Activated CD4-positive, alpha-beta memory T cell treated with anti-CD3 and anti-CD28 coated beads, Interleukin-2, amount 10 ng/mL, durations not matched to agents 7 days and 5 days (primary cell): ENCODE measurements around the gene PRKG1. TPM values are rescaled to one million over a fixed set of nuclear protein-coding genes. Genes with fewer than 3 reads are reported as not detected.

ENCODE experiments used
- CTCF ChIA-PET: fragments of 350-600 bp; sonication (Branson Sonifier 250); formaldehyde crosslinking; loops from one replicate; lab custom pipeline; 2021; ENCODE audit warnings: antibody characterized with exemption, inconsistent platforms; lab: Charles Lee
- POLR2A ChIA-PET: fragments of 350-600 bp; sonication (Branson Sonifier 250); formaldehyde crosslinking; loops from one replicate; lab custom pipeline; 2021; ENCODE audit warnings: antibody characterized with exemption; lab: Charles Lee
- DNase-seq: peaks from one replicate; pipeline ENCODE4 v3.0.0-alpha.2; 2020
- H3K27ac Mint-ChIP-seq: one replicate; pipeline ENCODE4 v1.8.0; 2021; ENCODE audit warnings: mild to moderate bottlenecking, mixed read lengths
- H3K27me3 Mint-ChIP-seq: one replicate; pipeline ENCODE4 v1.8.0; 2021; ENCODE audit warnings: mixed read lengths
- H3K36me3 Mint-ChIP-seq: one replicate; pipeline ENCODE4 v1.8.0; 2021; ENCODE audit warnings: low read depth, mixed read lengths
- H3K4me1 Mint-ChIP-seq: one replicate; pipeline ENCODE4 v1.8.0; 2021; ENCODE audit warnings: mixed read lengths
- H3K4me3 Mint-ChIP-seq: one replicate; pipeline ENCODE4 v1.8.0; 2021; ENCODE audit warnings: mild to moderate bottlenecking, mixed read lengths
- H3K9me3 Mint-ChIP-seq: one replicate; pipeline ENCODE4 v1.8.0; 2021; ENCODE audit warnings: mixed read lengths
- total RNA-seq, 2 experiments: library from RNA; stranded (reverse); gene quantifications; one replicate each; pipeline ENCODE4 v1.2.3, GENCODE V29; 2021

The PRKG1 gene
- total RNA-seq, result not detected

GRCh38 chr10:51074238-51075028, at the start of gene PRKG1:
Gene PRKG1 (plus strand): TSS chr10:51074487.
- no peaks in the 10 kb centered on the region for H3K36me3 Mint-ChIP-seq

GRCh38 chr10:51028420-51028819, 45.9 kb upstream of the PRKG1 start:
- H3K27me3 Mint-ChIP-seq, result no peaks in the 10 kb centered on the region
- H3K27ac Mint-ChIP-seq, result no peak overlapping the region
- POLR2A ChIA-PET, result no interaction called here
- DNase-seq, result no peak
- H3K4me1 Mint-ChIP-seq, result no peaks in the 10 kb centered on the region
- no peaks in the 10 kb centered on the region for H3K9me3 Mint-ChIP-seq
- CTCF ChIA-PET, result interaction anchor here (1.1 kb wide), 1 partner anchor 16 kb away, joined by 3 read pairs; no protein-coding TSS in a partner anchor
- no peak overlapping the region for H3K4me3 Mint-ChIP-seq
- no peaks in the 10 kb centered on the region for H3K36me3 Mint-ChIP-seq

More at GRCh38 chr10:51074238-51075028, at the start of gene PRKG1:
- Mint-ChIP-seq H3K4me1 (peaks cover 11% of the 10 kb centered on the region), H3K9me3 (no peaks in the 10 kb centered on the region), H3K27ac (no peak within 1 kb of the TSS), H3K4me3 (peak within 1 kb of the TSS; percentile 65), H3K27me3 (peaks cover 44% of the 10 kb centered on the region)
- CTCF ChIA-PET, result no interaction called here
- POLR2A ChIA-PET, result no interaction called here
- DNase-seq, result no peak

- ChIA-PET CTCF (interaction anchor here (1.1 kb wide), 1 partner anchor 17 kb away, joined by 3 read pairs; no protein-coding TSS in a partner anchor), POLR2A (no interaction called here)
- no peaks in the 10 kb centered on the region for H3K27me3 Mint-ChIP-seq
- no peaks in the 10 kb centered on the region for H3K4me1 Mint-ChIP-seq
- H3K9me3 Mint-ChIP-seq, result no peaks in the 10 kb centered on the region
- no peak overlapping the region for H3K27ac Mint-ChIP-seq
- no peaks in the 10 kb centered on the region for H3K36me3 Mint-ChIP-seq
- H3K4me3 Mint-ChIP-seq, result no peak overlapping the region
- no peak for DNase-seq
Measured at GRCh38 chr10:51029172-51029641, 45.1 kb upstream of the PRKG1 start.

- H3K4me1 Mint-ChIP-seq, result no peaks in the 10 kb centered on the region
- H3K36me3 Mint-ChIP-seq, result no peaks in the 10 kb centered on the region
- DNase-seq, result no peak
- ChIA-PET CTCF (no interaction called here), POLR2A (no interaction called here)
- H3K9me3 Mint-ChIP-seq, result no peaks in the 10 kb centered on the region
- H3K27ac Mint-ChIP-seq, result no peak overlapping the region
- H3K4me3 Mint-ChIP-seq, result no peak overlapping the region
- no peaks in the 10 kb centered on the region for H3K27me3 Mint-ChIP-seq
Measured at GRCh38 chr10:51030480-51030879, 43.8 kb upstream of the PRKG1 start.

GRCh38 chr10:51031950-51032349, 42.3 kb upstream of the PRKG1 start:
- Mint-ChIP-seq H3K27ac (no peak overlapping the region), H3K4me3 (no peak overlapping the region), H3K4me1 (no peaks in the 10 kb centered on the region), H3K27me3 (no peaks in the 10 kb centered on the region), H3K9me3 (no peaks in the 10 kb centered on the region), H3K36me3 (no peaks in the 10 kb centered on the region)
- POLR2A ChIA-PET, result interaction anchor here (0.8 kb wide), 1 partner anchor 9 kb away, joined by 3 read pairs; no protein-coding TSS in a partner anchor
- CTCF ChIA-PET, result no interaction called here
- no peak for DNase-seq

- Mint-ChIP-seq H3K36me3 (no peaks in the 10 kb centered on the region), H3K4me1 (no peaks in the 10 kb centered on the region), H3K27ac (no peak overlapping the region), H3K9me3 (no peaks in the 10 kb centered on the region), H3K4me3 (no peak overlapping the region), H3K27me3 (no peaks in the 10 kb centered on the region)
- DNase-seq, result no peak
- CTCF ChIA-PET, result no interaction called here
- POLR2A ChIA-PET, result no interaction called here
Measured at GRCh38 chr10:51034769-51035168, 39.5 kb upstream of the PRKG1 start.

- H3K4me1 Mint-ChIP-seq, result no peaks in the 10 kb centered on the region
- no peaks in the 10 kb centered on the region for H3K36me3 Mint-ChIP-seq
- H3K4me3 Mint-ChIP-seq, result no peak overlapping the region
- no peak for DNase-seq
- CTCF ChIA-PET, result no interaction called here
- POLR2A ChIA-PET, result no interaction called here
- no peak overlapping the region for H3K27ac Mint-ChIP-seq
- H3K27me3 Mint-ChIP-seq, result no peaks in the 10 kb centered on the region
- H3K9me3 Mint-ChIP-seq, result no peaks in the 10 kb centered on the region
Measured at GRCh38 chr10:51035344-51035743, 38.9 kb upstream of the PRKG1 start.

GRCh38 chr10:51045871-51046270, 28.4 kb upstream of the PRKG1 start:
- H3K4me3 Mint-ChIP-seq, result no peak overlapping the region
- no peaks in the 10 kb centered on the region for H3K36me3 Mint-ChIP-seq
- H3K27me3 Mint-ChIP-seq, result no peaks in the 10 kb centered on the region
- ChIA-PET CTCF (no interaction called here), POLR2A (no interaction called here)
- no peak for DNase-seq
- no peak overlapping the region for H3K27ac Mint-ChIP-seq
- no peaks in the 10 kb centered on the region for H3K9me3 Mint-ChIP-seq
- H3K4me1 Mint-ChIP-seq, result no peaks in the 10 kb centered on the region

- Mint-ChIP-seq H3K27ac (no peak overlapping the region), H3K9me3 (no peaks in the 10 kb centered on the region), H3K36me3 (no peaks in the 10 kb centered on the region), H3K4me3 (no peak overlapping the region), H3K4me1 (no peaks in the 10 kb centered on the region), H3K27me3 (no peaks in the 10 kb centered on the region)
- DNase-seq, result no peak
- ChIA-PET CTCF (interaction anchor here (0.7 kb wide), 1 partner anchor 32 kb away, joined by 3 read pairs; no protein-coding TSS in a partner anchor), POLR2A (no interaction called here)
Measured at GRCh38 chr10:51046654-51047053, 27.6 kb upstream of the PRKG1 start.

GRCh38 chr10:51047857-51048256, 26.4 kb upstream of the PRKG1 start:
- H3K4me1 Mint-ChIP-seq, result no peaks in the 10 kb centered on the region
- H3K27me3 Mint-ChIP-seq, result no peaks in the 10 kb centered on the region
- CTCF ChIA-PET, result interaction anchor here (0.7 kb wide), 1 partner anchor 1062 kb away, joined by 3 read pairs; no protein-coding TSS in a partner anchor
- no peaks in the 10 kb centered on the region for H3K9me3 Mint-ChIP-seq
- no peaks in the 10 kb centered on the region for H3K36me3 Mint-ChIP-seq
- POLR2A ChIA-PET, result no interaction called here
- no peak overlapping the region for H3K4me3 Mint-ChIP-seq
- H3K27ac Mint-ChIP-seq, result no peak overlapping the region
- no peak for DNase-seq

- H3K36me3 Mint-ChIP-seq, result no peaks in the 10 kb centered on the region
- DNase-seq, result no peak
- ChIA-PET CTCF (interaction anchor here (0.7 kb wide), 1 partner anchor 1061 kb away, joined by 3 read pairs; no protein-coding TSS in a partner anchor), POLR2A (no interaction called here)
- H3K4me1 Mint-ChIP-seq, result no peaks in the 10 kb centered on the region
- H3K27me3 Mint-ChIP-seq, result no peaks in the 10 kb centered on the region
- no peak overlapping the region for H3K27ac Mint-ChIP-seq
- H3K9me3 Mint-ChIP-seq, result no peaks in the 10 kb centered on the region
- no peak overlapping the region for H3K4me3 Mint-ChIP-seq
Measured at GRCh38 chr10:51048792-51049191, 25.5 kb upstream of the PRKG1 start.

- Mint-ChIP-seq H3K4me3 (no peak overlapping the region), H3K36me3 (no peaks in the 10 kb centered on the region), H3K9me3 (no peaks in the 10 kb centered on the region), H3K27ac (no peak overlapping the region), H3K4me1 (no peaks in the 10 kb centered on the region), H3K27me3 (peaks cover 4% of the 10 kb centered on the region)
- ChIA-PET CTCF (no interaction called here), POLR2A (no interaction called here)
- no peak for DNase-seq
Measured at GRCh38 chr10:51052163-51052562, 22.1 kb upstream of the PRKG1 start.

- no peak for DNase-seq
- H3K36me3 Mint-ChIP-seq, result no peaks in the 10 kb centered on the region
- H3K27ac Mint-ChIP-seq, result no peak overlapping the region
- peaks cover 4% of the 10 kb centered on the region for H3K27me3 Mint-ChIP-seq
- CTCF ChIA-PET, result no interaction called here
- no peaks in the 10 kb centered on the region for H3K4me1 Mint-ChIP-seq
- POLR2A ChIA-PET, result no interaction called here
- H3K9me3 Mint-ChIP-seq, result no peaks in the 10 kb centered on the region
- no peak overlapping the region for H3K4me3 Mint-ChIP-seq
Measured at GRCh38 chr10:51057925-51058324, 16.4 kb upstream of the PRKG1 start.
